AG04449 (cell line): ENCODE measurements around the gene C19orf25.
"Not testable (repeated sequence)": the region's sequence is repeated elsewhere in the genome, so short reads cannot be mapped to it uniquely, and the experiment has no call there.

Experiments used
- CTCF ChIA-PET: fragments of 350-600 bp; formaldehyde crosslinking; extraction: SDS; loops from one replicate; lab custom pipeline; 2021; ENCODE audit warnings: antibody characterized with exemption; lab: Yijun Ruan, JAX
- POLR2A ChIA-PET: fragments of 400-600, 350-600 bp; formaldehyde crosslinking; extraction: SDS; loops from one replicate; lab custom pipeline; 2020; ENCODE audit warnings: antibody characterized with exemption, inconsistent platforms; lab: Yijun Ruan, JAX
- DNase-seq: peaks from one replicate; pipeline ENCODE4 v3.0.0-alpha.2; 2010; ENCODE audit warnings: low read depth, low spot score
- H3K4me3 ChIP-seq: 2 replicates; pipeline ENCODE4 v1.5.1; 2011; ENCODE audit warnings: low read depth, mild to moderate bottlenecking, control low read depth, low read length
- TF ChIP-seq, protein P1 (sequence below): IDR thresholded peaks from one replicate; pipeline ENCODE4 v1.5.1; 2011; ENCODE audit warnings: mild to moderate bottlenecking, moderate library complexity, low read length, control low read depth, inconsistent platforms; ENCODE audit not compliant: insufficient read depth; ENCODE audit errors: missing control alignments

C19orf25 gene

DNA sequence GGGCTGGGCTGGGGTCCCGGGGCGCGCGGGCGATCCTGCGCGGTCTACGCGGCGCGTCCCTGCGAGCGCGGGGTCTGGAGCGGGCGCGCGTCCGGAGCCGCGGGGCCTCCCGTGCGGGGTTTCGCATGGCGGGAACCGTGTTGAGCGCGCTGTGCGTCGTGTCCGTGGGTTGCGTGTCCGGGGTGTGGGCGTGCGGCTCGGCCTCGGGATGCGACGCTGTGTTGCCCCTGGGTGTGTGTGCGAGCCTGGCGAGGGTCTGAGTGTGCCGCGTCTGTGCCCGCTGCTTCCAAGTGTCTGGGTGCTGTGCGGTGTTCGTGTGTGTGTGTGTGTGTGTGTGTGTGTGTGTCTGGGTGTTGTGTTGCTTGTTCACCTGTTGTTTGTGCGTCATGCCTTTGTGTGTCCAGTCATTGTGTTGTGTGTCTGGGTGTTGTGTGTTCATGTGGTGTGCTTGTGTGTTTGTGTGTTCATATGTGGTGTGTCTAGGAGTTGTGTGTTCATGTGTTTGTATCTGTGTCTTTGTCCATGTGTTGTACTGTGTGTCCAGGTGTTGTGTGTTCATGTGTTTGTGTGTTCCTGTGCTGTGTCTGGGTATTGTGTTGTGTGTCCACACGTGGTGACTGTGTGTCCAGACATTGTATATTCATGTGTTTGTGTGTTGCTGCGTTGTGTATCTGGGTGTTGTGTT is 45.4 kb upstream of the C19orf25 start:
- TF ChIP-seq, protein P1, sequence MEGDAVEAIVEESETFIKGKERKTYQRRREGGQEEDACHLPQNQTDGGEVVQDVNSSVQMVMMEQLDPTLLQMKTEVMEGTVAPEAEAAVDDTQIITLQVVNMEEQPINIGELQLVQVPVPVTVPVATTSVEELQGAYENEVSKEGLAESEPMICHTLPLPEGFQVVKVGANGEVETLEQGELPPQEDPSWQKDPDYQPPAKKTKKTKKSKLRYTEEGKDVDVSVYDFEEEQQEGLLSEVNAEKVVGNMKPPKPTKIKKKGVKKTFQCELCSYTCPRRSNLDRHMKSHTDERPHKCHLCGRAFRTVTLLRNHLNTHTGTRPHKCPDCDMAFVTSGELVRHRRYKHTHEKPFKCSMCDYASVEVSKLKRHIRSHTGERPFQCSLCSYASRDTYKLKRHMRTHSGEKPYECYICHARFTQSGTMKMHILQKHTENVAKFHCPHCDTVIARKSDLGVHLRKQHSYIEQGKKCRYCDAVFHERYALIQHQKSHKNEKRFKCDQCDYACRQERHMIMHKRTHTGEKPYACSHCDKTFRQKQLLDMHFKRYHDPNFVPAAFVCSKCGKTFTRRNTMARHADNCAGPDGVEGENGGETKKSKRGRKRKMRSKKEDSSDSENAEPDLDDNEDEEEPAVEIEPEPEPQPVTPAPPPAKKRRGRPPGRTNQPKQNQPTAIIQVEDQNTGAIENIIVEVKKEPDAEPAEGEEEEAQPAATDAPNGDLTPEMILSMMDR = no peak
- DNase-seq = no peak
- H3K4me3 ChIP-seq = no peak overlapping the region
- CTCF ChIA-PET = no interaction called here
- POLR2A ChIA-PET = no interaction called here

GRCh38 chr19:1523412-1524286 is 44.6 kb upstream of the C19orf25 start, which contains the start of gene PLK5:
Gene PLK5 (plus strand): TSS chr19:1524077. CDS start chr19:1526997, 2,920 bp downstream.
- CTCF ChIA-PET = interaction anchor here (2.2 kb wide), 1 partner anchor 24 kb away, joined by 15 read pairs; no protein-coding TSS in a partner anchor
- TF ChIP-seq, protein P1 = no peak
- POLR2A ChIA-PET = no interaction called here
- H3K4me3 ChIP-seq = no peak within 1 kb of the TSS
- DNase-seq = no peak

DNA sequence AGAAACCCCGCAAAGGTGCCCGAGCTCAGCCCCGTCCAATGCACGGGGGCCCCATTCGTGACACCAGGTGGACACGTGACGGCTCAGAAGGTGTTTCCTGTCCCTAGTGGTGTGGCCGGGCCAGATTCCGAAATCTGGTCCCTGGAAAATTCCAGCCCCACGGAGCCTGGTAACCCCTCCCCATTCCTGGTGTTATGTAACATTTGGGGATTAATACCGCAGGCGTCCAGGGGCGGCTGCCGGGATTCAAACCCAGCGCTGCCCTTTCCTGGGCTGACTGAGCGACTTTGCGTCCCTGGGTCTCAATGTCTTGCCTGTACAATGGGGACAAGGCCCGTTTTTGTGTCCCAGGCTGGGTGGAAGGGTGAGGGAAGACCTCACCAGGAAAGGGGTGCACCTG is 43.8 kb upstream of the C19orf25 start:
- ChIA-PET POLR2A (no interaction called here), CTCF (interaction anchor here (2.2 kb wide), 1 partner anchor 24 kb away, joined by 15 read pairs; no protein-coding TSS in a partner anchor)

GRCh38 chr19:1522061-1522460 is 43.0 kb upstream of the C19orf25 start:
- ChIA-PET POLR2A (no interaction called here), CTCF (interaction anchor here (1.4 to 2.2 kb wide), 2 partner anchors 19 to 25 kb away, joined by 4 to 15 read pairs; no protein-coding TSS in a partner anchor)
- H3K4me3 ChIP-seq = no peak overlapping the region
- TF ChIP-seq, protein P1 = no peak
- DNase-seq = no peak

More for the DNA sequence above, 43.8 kb upstream of the C19orf25 start:
- no peak for DNase-seq
- H3K4me3 ChIP-seq = no peak overlapping the region
- TF ChIP-seq, protein P1 = no peak

- DNase-seq = no peak
- TF ChIP-seq, protein P1 = no peak
- CTCF ChIA-PET = interaction anchor here (1.4 to 2.2 kb wide), 2 partner anchors 19 to 26 kb away, joined by 4 to 15 read pairs; no protein-coding TSS in a partner anchor
- no peak overlapping the region for H3K4me3 ChIP-seq
- POLR2A ChIA-PET = no interaction called here
Observed at GRCh38 chr19:1521636-1522035, 42.6 kb upstream of the C19orf25 start.

- ChIA-PET CTCF (no interaction called here), POLR2A (no interaction called here)
- no peak for DNase-seq
- TF ChIP-seq, protein P1 = no peak
- no peak overlapping the region for H3K4me3 ChIP-seq
Observed at GRCh38 chr19:1520203-1520780, 41.3 kb upstream of the C19orf25 start.

DNA sequence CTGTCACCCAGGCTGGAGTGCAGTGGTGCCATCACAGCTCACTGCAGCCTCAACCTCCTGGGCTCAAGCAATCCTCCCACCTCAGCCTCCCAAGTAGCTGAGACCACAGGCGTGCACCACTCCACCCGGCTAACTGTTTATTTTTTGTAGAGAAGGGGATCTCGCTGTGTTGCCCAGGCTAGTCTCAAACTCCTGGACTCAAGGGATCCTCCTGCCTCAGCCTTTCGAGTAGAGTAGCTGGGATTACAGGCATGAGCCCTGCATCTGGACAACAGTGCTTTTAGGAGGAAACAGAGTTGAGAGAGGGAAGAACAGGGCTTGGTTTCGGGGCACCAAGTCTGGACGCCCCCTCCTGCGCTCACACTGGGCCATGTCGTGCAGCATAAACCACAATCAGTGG is 40.8 kb upstream of the C19orf25 start:
- DNase-seq, H3K4me3 ChIP-seq, CTCF ChIA-PET, POLR2A ChIA-PET: not testable (repeated sequence)
